BE2C (cell line): Measurements from ENCODE around the gene JARID2.

Experiments used
- DNase-seq: peaks from one replicate; pipeline ENCODE4 v3.0.0-alpha.2; 2020
- H3K27me3 ChIP-seq: fragments of 250-450 bp; sonication (Bioruptor Pico); 2 replicates; pipeline ENCODE4 v1.5.1; 2020; ENCODE audit warnings: mild to moderate bottlenecking
- H3K36me3 ChIP-seq: fragments of 250-450 bp; sonication (Bioruptor Pico); 2 replicates; pipeline ENCODE4 v1.5.1; 2020; ENCODE audit warnings: mild to moderate bottlenecking
- H3K4me1 ChIP-seq: fragments of 250-450 bp; sonication (Bioruptor Pico); 2 replicates; pipeline ENCODE4 v1.5.1; 2020
- H3K4me3 ChIP-seq: 2 replicates; pipeline ENCODE4 v1.5.1; 2011; ENCODE audit warnings: low read depth, low read length
- H3K9me3 ChIP-seq: fragments of 250-450 bp; sonication (Bioruptor Pico); 2 replicates; pipeline ENCODE4 v1.5.1; 2020
- TF ChIP-seq, protein P1 (sequence below): IDR thresholded peaks from 2 replicates; pipeline ENCODE4 v1.5.1; 2012; ENCODE audit warnings: mild to moderate bottlenecking, low read depth, low read length

The JARID2 gene

GRCh38 chr6:15340775-15341174 lies 94.9 kb downstream of the JARID2 start:
- TF ChIP-seq, protein P1, sequence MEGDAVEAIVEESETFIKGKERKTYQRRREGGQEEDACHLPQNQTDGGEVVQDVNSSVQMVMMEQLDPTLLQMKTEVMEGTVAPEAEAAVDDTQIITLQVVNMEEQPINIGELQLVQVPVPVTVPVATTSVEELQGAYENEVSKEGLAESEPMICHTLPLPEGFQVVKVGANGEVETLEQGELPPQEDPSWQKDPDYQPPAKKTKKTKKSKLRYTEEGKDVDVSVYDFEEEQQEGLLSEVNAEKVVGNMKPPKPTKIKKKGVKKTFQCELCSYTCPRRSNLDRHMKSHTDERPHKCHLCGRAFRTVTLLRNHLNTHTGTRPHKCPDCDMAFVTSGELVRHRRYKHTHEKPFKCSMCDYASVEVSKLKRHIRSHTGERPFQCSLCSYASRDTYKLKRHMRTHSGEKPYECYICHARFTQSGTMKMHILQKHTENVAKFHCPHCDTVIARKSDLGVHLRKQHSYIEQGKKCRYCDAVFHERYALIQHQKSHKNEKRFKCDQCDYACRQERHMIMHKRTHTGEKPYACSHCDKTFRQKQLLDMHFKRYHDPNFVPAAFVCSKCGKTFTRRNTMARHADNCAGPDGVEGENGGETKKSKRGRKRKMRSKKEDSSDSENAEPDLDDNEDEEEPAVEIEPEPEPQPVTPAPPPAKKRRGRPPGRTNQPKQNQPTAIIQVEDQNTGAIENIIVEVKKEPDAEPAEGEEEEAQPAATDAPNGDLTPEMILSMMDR = no peak
- Histone ChIP-seq H3K27me3 (no peaks in the 10 kb centered on the region), H3K36me3 (no peaks in the 10 kb centered on the region), H3K4me1 (peaks cover 57% of the 10 kb centered on the region), H3K9me3 (no peaks in the 10 kb centered on the region), H3K4me3 (no peak overlapping the region)
- DNase-seq = no peak

GRCh38 chr6:15341311-15342001 lies 95.6 kb downstream of the JARID2 start:
- Histone ChIP-seq H3K9me3 (no peaks in the 10 kb centered on the region), H3K4me1 (peaks cover 56% of the 10 kb centered on the region), H3K4me3 (no peak overlapping the region), H3K36me3 (no peaks in the 10 kb centered on the region), H3K27me3 (no peaks in the 10 kb centered on the region)
- no peak for DNase-seq
- TF ChIP-seq, protein P1 = no peak

DNA sequence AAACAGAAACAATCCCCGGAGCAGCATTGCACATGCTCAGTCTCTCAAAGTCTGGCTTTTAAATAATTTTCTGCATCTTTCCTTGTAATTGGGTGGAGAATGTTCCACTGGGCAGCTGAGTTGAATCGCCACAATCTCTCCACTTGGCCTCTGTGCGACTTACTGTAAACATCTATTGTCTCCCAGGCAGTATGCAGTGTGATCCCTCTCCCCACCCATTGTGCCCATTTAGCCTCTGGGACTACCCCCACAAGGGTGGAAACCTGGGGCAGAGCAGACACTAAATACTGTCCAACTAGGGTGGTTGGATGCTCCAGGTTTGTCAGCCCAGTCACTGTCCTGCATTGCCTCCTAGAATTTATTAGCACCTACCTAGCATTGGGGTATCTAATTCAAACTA lies 96.2 kb downstream of the JARID2 start:
- H3K4me3 ChIP-seq = no peak overlapping the region
- TF ChIP-seq, protein P1 = no peak
- no peak for DNase-seq
- no peaks in the 10 kb centered on the region for H3K9me3 ChIP-seq
- no peaks in the 10 kb centered on the region for H3K27me3 ChIP-seq
- H3K36me3 ChIP-seq = no peaks in the 10 kb centered on the region
- peaks cover 52% of the 10 kb centered on the region for H3K4me1 ChIP-seq

GRCh38 chr6:15343490-15344191 lies 97.8 kb downstream of the JARID2 start:
- peak overlapping the region; percentile 50 for H3K4me3 ChIP-seq
- no peaks in the 10 kb centered on the region for H3K9me3 ChIP-seq
- H3K4me1 ChIP-seq = peaks cover 38% of the 10 kb centered on the region
- H3K36me3 ChIP-seq = no peaks in the 10 kb centered on the region
- TF ChIP-seq, protein P1 = no peak
- no peaks in the 10 kb centered on the region for H3K27me3 ChIP-seq
- peak; percentile 68 for DNase-seq

GRCh38 chr6:15344192-15344519 lies 98.3 kb downstream of the JARID2 start:
- no peak for DNase-seq
- H3K9me3 ChIP-seq = no peaks in the 10 kb centered on the region
- H3K27me3 ChIP-seq = no peaks in the 10 kb centered on the region
- TF ChIP-seq, protein P1 = no peak
- peaks cover 34% of the 10 kb centered on the region for H3K4me1 ChIP-seq
- peak overlapping the region; percentile 50 for H3K4me3 ChIP-seq
- H3K36me3 ChIP-seq = no peaks in the 10 kb centered on the region

DNA sequence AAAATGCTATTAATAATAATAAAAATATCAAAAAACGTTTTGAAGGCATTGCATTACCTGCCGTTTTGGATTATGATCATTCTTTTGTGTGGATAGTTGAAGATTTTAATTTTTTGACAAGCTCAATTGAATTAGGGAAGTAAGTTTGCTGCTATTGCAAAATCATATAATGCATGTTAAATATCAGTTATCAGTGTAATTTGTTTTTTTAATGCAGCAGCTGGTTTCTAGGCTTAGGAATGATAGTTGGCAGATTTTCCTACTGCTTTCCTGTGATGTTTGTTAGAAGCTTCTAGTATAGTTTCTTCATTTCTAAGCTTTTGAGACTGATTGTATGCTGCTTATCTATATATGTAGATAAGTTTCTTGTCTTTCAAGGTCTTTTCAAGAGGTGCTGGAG lies 99.0 kb downstream of the JARID2 start:
- Histone ChIP-seq H3K4me1 (peaks cover 34% of the 10 kb centered on the region), H3K36me3 (no peaks in the 10 kb centered on the region), H3K4me3 (peak overlapping the region; percentile 50), H3K27me3 (no peaks in the 10 kb centered on the region), H3K9me3 (no peaks in the 10 kb centered on the region)
- TF ChIP-seq, protein P1 = no peak
- DNase-seq = no peak
